Measurements from ENCODE around the gene WDR75.

DNA sequence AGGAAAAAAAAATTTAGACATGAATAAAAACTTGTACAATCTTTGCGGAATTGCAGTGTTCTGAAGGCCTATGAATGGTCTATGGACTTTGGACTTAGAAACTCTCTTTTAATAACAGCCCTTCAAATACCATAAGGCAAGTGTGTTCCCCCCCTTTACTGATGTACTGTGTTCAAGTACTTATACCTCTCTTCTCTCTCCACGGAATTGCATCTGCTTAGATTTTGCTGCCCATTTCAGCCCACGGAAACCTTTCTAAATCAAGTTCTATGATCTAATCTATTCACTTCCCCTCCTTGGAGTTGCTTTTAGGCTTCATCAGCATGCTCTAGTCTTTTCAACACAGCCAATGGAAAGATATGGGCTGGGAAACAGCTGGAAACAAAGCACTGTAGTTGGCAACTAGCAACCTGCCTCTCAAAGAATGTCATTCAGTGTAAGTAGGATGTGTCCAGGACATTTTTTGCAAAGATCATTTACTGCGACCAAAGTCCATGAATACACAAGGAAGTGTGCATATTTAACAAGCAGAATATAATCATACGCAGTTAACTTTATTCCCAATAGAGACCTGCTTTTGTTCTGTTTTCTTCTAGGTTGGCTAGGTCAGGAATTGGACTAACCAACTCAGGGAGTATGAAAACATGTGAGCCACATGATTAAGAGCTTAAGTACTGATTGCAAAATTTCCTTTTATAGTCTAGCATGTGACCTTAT, 81.3 kb downstream of the WDR75 start:
- TF ChIP-seq, protein P1, sequence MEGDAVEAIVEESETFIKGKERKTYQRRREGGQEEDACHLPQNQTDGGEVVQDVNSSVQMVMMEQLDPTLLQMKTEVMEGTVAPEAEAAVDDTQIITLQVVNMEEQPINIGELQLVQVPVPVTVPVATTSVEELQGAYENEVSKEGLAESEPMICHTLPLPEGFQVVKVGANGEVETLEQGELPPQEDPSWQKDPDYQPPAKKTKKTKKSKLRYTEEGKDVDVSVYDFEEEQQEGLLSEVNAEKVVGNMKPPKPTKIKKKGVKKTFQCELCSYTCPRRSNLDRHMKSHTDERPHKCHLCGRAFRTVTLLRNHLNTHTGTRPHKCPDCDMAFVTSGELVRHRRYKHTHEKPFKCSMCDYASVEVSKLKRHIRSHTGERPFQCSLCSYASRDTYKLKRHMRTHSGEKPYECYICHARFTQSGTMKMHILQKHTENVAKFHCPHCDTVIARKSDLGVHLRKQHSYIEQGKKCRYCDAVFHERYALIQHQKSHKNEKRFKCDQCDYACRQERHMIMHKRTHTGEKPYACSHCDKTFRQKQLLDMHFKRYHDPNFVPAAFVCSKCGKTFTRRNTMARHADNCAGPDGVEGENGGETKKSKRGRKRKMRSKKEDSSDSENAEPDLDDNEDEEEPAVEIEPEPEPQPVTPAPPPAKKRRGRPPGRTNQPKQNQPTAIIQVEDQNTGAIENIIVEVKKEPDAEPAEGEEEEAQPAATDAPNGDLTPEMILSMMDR (conservative IDR thresholded peaks at IDR 0.05; ENCODE audit: low read depth, low read length), result no peak
- TF ChIP-seq RFX5 (IDR thresholded peaks at IDR 0.05; ENCODE audit: low read depth, low read length), result no peak
- no peak for TF ChIP-seq SMC3 (IDR thresholded peaks at IDR 0.05; ENCODE audit: low read depth, low read length)
- TF ChIP-seq POLR2A (IDR thresholded peaks at IDR 0.05; ENCODE audit: low read depth, low read length), result no peak
- TF ChIP-seq RAD21 (IDR thresholded peaks at IDR 0.05; ENCODE audit: low read length), result no peak
- TF ChIP-seq MAZ (IDR thresholded peaks at IDR 0.05; ENCODE audit: borderline replicate concordance, low read depth, low read length), result no peak
- no peak for TF ChIP-seq FOS (IDR thresholded peaks at IDR 0.05; ENCODE audit: low read depth, low read length)

Measured in IMR-90 (cell line).